Effector memory CD4-positive, alpha-beta T cell (primary cell): ENCODE data around the gene ITIH1.
"Not testable (repeated sequence)": the region's sequence is repeated elsewhere in the genome, so short reads cannot be mapped to it uniquely, and the experiment has no call there.

Experiments used
- DNase-seq, 3 donors: peaks; one replicate each; pipeline ENCODE4 v3.0.0-alpha.2; 2020
- H3K27ac ChIP-seq: 2 replicates; pipeline ENCODE4 v1.7.0; 2013; ENCODE audit warnings: mild to moderate bottlenecking, low read length, moderate library complexity; ENCODE audit not compliant: insufficient read depth, poor library complexity, severe bottlenecking
- H3K27me3 ChIP-seq: replicated peaks from 2 replicates; pipeline ENCODE4 v1.7.0; 2013; ENCODE audit warnings: mild to moderate bottlenecking, low read length; ENCODE audit not compliant: insufficient read depth, control insufficient read depth, poor library complexity, severe bottlenecking
- H3K36me3 ChIP-seq: 2 replicates; pipeline ENCODE4 v1.7.0; 2013; ENCODE audit warnings: mild to moderate bottlenecking, low read length, moderate library complexity; ENCODE audit not compliant: control insufficient read depth, insufficient read depth
- H3K4me1 ChIP-seq: 2 replicates; pipeline ENCODE4 v1.7.0; 2013; ENCODE audit warnings: low read length, mild to moderate bottlenecking; ENCODE audit not compliant: control insufficient read depth, insufficient read depth, poor library complexity, severe bottlenecking
- H3K4me3 ChIP-seq: 2 replicates; pipeline ENCODE4 v1.7.0; 2013; ENCODE audit warnings: low read length, low read depth, mild to moderate bottlenecking; ENCODE audit not compliant: insufficient read depth, poor library complexity, severe bottlenecking
- H3K9me3 ChIP-seq: 2 replicates; pipeline ENCODE4 v1.7.0; 2013; ENCODE audit warnings: mild to moderate bottlenecking, low read length, moderate library complexity; ENCODE audit not compliant: control insufficient read depth
- total RNA-seq, 3 donors: gene quantifications; one replicate each; lab custom pipeline; 2026; lab: John Stamatoyannopoulos, UW

The ITIH1 gene, protein sequence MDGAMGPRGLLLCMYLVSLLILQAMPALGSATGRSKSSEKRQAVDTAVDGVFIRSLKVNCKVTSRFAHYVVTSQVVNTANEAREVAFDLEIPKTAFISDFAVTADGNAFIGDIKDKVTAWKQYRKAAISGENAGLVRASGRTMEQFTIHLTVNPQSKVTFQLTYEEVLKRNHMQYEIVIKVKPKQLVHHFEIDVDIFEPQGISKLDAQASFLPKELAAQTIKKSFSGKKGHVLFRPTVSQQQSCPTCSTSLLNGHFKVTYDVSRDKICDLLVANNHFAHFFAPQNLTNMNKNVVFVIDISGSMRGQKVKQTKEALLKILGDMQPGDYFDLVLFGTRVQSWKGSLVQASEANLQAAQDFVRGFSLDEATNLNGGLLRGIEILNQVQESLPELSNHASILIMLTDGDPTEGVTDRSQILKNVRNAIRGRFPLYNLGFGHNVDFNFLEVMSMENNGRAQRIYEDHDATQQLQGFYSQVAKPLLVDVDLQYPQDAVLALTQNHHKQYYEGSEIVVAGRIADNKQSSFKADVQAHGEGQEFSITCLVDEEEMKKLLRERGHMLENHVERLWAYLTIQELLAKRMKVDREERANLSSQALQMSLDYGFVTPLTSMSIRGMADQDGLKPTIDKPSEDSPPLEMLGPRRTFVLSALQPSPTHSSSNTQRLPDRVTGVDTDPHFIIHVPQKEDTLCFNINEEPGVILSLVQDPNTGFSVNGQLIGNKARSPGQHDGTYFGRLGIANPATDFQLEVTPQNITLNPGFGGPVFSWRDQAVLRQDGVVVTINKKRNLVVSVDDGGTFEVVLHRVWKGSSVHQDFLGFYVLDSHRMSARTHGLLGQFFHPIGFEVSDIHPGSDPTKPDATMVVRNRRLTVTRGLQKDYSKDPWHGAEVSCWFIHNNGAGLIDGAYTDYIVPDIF
- 0 to 0.17 (median 0) reads per million in 3 donors for total RNA-seq

DNA sequence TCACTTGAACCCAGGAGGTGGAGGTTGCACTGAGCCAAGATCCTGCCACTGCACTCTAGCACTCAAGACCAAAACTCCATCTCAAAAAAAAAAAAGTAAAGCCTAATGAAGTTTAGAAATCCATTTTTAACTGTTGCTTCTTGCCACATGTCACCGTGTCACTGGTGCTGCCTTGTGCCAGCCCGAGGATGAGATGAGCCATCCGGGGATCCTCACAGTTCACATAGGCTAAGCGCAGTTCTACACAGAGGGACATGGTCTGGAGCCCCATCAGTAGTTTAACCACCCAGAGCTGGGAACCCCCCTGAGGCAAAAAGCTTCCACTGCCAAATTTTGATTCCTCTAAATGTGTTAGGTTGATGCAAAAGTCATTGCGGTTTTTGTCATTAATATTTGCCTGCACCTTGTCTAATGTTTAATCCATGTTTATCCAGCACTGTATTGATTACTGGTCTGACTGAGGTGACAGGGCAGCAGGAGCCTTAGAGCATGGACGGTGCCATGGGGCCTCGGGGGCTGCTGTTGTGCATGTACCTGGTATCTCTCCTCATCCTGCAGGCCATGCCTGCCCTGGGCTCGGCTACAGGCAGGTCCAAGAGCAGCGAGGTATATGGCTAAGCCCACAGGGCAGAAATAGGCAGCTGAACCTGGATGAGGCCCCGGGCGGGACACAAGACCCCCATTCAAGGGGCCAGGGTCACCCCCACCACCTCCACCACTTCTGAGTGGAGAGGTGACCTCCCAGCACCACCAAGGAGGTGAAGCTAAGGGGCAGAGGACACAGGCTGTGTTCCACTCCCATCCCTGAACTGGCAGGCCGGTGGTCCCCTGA is at the start of gene ITIH1:
Gene ITIH1 (plus strand): TSS at position 473 of the 832 bp plus-strand sequence. CDS start 17 bp downstream, at position 490.
- DNase-seq: no peak
- Histone ChIP-seq H3K4me1 (no peaks in the 10 kb centered on the region), H3K36me3 (no peaks in the 10 kb centered on the region), H3K27me3 (no peaks in the 10 kb centered on the region), H3K9me3 (no peaks in the 10 kb centered on the region), H3K4me3 (no peak within 1 kb of the TSS), H3K27ac (no peak within 1 kb of the TSS)

- not testable (repeated sequence) for DNase-seq, H3K4me1 ChIP-seq, H3K4me3 ChIP-seq, H3K9me3 ChIP-seq, H3K27me3 ChIP-seq, H3K27ac ChIP-seq
- peaks cover 22% of the 10 kb centered on the region for H3K36me3 ChIP-seq
Measured at GRCh38 chr3:52728753-52729152, 48.6 kb upstream of the ITIH1 start.

GRCh38 chr3:52730681-52731080 is 46.7 kb upstream of the ITIH1 start:
- no peak for DNase-seq
- Histone ChIP-seq H3K36me3 (peaks cover 27% of the 10 kb centered on the region), H3K27me3 (no peaks in the 10 kb centered on the region), H3K27ac (no peak overlapping the region), H3K4me3 (no peak overlapping the region), H3K9me3 (no peaks in the 10 kb centered on the region), H3K4me1 (no peaks in the 10 kb centered on the region)

DNA sequence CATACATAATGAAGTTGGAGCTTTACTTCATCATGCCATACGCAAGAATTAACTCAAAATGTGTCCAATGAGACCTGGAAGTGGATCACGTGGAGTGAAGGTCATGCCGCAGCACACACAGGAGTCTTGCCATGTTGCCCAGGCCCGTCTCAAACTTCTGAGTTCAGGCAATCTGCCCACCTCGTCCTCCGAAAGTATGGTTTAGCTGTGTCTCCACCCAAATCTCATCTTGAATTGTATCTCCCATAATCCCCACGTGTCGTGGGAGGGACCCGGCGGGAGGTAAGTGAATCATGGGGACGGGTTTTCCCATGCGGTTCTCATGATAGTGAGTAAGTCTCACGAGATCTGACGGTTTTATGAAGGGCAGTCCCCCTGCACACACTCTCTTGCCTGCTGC is 45.8 kb upstream of the ITIH1 start:
- Histone ChIP-seq H3K27me3 (no peaks in the 10 kb centered on the region), H3K27ac (no peak overlapping the region), H3K9me3 (no peaks in the 10 kb centered on the region), H3K4me1 (no peaks in the 10 kb centered on the region), H3K4me3 (no peak overlapping the region), H3K36me3 (peaks cover 27% of the 10 kb centered on the region)
- no peak for DNase-seq

GRCh38 chr3:52733256-52733891 is 44.0 kb upstream of the ITIH1 start:
- no peak for DNase-seq
- Histone ChIP-seq H3K27ac (no peak overlapping the region), H3K36me3 (peaks cover 28% of the 10 kb centered on the region), H3K4me1 (no peaks in the 10 kb centered on the region), H3K4me3 (no peak overlapping the region), H3K27me3 (no peaks in the 10 kb centered on the region), H3K9me3 (no peaks in the 10 kb centered on the region)

- no peak for DNase-seq
- Histone ChIP-seq H3K36me3 (peaks cover 31% of the 10 kb centered on the region), H3K9me3 (no peaks in the 10 kb centered on the region), H3K27me3 (no peaks in the 10 kb centered on the region), H3K4me1 (no peaks in the 10 kb centered on the region), H3K27ac (no peak overlapping the region), H3K4me3 (no peak overlapping the region)
Measured at GRCh38 chr3:52739730-52740129, 37.7 kb upstream of the ITIH1 start.

GRCh38 chr3:52742418-52743041 is 34.9 kb upstream of the ITIH1 start:
- no peaks in the 10 kb centered on the region for H3K9me3 ChIP-seq
- no peaks in the 10 kb centered on the region for H3K4me1 ChIP-seq
- H3K36me3 ChIP-seq: peaks cover 50% of the 10 kb centered on the region
- no peaks in the 10 kb centered on the region for H3K27me3 ChIP-seq
- H3K4me3 ChIP-seq: no peak overlapping the region
- H3K27ac ChIP-seq: no peak overlapping the region
- no peak for DNase-seq

DNA sequence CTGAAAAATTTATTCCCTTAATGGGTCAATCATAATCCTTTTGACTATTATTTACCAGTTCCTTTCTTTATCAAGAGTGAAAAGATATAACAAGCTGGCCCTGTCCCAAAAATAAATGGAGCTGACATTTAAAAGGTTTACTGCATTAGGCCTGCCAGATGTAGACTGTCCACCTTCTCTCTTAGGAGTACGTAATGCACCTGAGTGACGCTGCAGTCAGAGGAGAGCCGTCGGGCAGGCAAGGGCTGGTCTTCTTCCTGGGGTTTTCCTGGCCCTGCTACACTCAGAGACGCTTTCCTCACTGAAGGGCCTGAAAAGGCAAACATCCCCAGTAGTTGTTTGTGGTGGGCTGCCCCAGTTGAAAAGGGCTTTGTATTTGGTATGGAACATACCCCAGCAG is 34.2 kb upstream of the ITIH1 start:
- no peak overlapping the region for H3K4me3 ChIP-seq
- H3K36me3 ChIP-seq: peaks cover 50% of the 10 kb centered on the region
- no peak overlapping the region for H3K27ac ChIP-seq
- H3K27me3 ChIP-seq: no peaks in the 10 kb centered on the region
- H3K9me3 ChIP-seq: no peaks in the 10 kb centered on the region
- no peaks in the 10 kb centered on the region for H3K4me1 ChIP-seq
- no peak for DNase-seq

- Histone ChIP-seq H3K27ac (no peak overlapping the region), H3K4me1 (no peaks in the 10 kb centered on the region), H3K9me3 (no peaks in the 10 kb centered on the region), H3K27me3 (no peaks in the 10 kb centered on the region), H3K4me3 (no peak overlapping the region), H3K36me3 (peaks cover 50% of the 10 kb centered on the region)
- no peak for DNase-seq
Measured at GRCh38 chr3:52743721-52744120, 33.7 kb upstream of the ITIH1 start.
